GM19238 (cell line): ENCODE results near the gene RNF115.
"Not testable (repeated sequence)": the region's sequence is repeated elsewhere in the genome, so short reads cannot be mapped to it uniquely, and the experiment has no call there.

ENCODE experiments used
- DNase-seq: peaks from one replicate; pipeline ENCODE4 v3.0.0; 2011; ENCODE audit warnings: low spot score; ENCODE audit not compliant: insufficient read length

RNF115 gene

DNA sequence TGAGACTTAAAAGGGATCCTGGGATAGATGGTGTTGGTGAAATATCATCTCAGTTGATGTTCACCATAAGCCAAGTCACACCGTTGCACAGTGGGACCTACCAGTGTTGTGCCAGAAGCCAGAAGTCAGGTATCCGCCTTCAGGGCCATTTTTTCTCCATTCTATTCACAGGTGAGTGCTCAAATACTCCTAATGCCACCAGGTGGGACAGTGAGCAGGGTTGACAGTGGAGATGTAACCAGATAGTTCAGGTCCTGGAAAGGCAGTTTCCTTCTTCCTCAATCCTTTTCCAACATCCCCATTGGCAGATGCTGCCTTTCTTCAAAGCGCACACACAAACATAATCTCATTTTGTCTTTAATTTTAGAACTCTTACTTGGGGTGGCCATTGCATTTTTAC lies 93.0 kb downstream of the RNF115 start:
- DNase-seq: no peak

DNA sequence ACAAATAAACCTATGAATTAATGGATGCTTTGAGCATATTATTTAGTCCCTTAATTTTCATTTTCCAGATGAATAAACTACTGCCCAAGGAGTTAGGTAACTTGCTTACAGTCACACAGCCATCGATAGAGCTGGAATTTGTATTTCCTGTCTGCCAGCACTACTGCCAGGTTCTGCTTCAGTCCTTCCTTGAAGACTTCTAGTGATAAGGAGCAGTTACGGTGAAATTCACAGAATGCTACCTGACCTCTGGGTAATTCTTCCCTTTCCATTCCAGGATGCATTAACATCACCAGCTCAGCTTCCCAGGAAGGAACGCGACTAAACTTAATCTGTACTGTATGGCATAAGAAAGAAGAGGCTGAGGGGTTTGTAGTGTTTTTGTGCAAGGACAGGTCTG lies 93.4 kb downstream of the RNF115 start:
- no peak for DNase-seq

DNA sequence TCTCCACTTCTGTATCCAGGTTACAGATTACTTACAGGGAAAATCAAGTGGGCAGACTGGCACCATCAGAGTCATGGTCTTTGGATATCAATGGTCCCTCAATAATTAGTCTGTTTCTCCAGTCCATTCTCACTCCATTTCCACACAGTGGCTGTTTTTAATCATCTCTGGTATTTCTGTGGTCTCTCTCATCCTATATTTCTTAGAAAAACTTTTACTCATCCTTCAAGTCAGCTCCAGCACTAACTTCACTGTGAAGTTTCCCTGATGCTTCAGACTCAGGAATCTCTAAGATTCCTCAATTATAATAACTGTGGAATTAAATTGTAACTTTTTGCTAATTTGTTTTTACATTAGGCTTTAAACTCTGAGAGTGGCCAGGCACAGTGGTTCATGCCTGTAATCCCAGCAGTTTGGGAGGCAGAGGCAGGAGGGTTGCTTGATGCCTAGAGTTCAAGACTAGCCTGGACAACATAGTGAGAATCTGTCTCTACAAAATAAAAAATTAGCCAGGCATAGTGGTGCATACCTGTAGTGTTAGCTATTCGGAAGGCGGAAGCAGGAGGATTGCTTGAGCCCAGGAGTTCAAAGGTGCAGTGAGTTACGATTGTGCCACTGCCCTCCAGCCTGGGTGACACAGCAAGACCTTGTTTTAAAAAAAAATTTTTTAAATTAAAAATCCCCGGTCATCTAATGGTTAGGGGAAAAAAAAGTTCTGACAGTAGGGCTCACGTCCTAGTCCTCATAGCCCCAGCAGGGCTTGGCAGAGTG lies 94.0 kb downstream of the RNF115 start:
- no peak for DNase-seq

DNA sequence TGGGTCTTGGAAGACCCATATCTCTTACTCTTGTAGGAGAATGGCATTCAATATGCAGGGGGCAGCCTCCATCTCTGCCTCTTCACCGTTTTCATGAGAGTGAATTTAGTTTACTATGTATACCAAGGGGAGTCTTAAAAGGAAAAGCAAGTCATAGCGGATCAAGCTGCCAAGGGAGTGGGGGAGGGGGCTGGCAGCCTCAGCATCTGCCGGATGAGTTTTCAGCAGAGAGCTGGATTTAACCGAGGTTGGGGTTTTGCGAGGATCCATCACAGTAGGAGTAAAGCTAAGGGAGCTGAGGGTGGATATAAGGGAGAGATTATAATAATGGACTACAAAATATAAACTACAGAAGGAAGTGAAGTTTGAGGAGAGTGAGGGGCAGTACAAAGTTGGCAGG lies 94.7 kb downstream of the RNF115 start:
- no peak for DNase-seq

DNA sequence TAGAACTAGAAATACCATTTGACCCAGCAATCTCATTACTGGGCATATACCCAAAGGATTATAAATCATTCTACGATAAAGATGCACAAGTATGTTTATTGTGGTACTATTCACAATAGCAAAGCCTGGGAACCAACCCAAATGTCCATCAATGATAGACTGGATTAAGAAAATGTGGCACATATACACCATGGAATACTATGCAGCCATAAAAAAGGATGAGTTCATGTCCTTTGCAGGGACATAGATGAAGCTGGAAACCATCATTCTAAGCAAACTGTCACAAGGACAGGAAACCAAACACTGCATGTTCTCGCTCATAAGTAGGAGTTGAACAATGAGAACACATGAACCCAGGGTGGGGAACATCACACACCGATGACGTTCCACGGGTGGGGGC lies 97.7 kb downstream of the RNF115 start:
- DNase-seq: not testable (repeated sequence)

DNA sequence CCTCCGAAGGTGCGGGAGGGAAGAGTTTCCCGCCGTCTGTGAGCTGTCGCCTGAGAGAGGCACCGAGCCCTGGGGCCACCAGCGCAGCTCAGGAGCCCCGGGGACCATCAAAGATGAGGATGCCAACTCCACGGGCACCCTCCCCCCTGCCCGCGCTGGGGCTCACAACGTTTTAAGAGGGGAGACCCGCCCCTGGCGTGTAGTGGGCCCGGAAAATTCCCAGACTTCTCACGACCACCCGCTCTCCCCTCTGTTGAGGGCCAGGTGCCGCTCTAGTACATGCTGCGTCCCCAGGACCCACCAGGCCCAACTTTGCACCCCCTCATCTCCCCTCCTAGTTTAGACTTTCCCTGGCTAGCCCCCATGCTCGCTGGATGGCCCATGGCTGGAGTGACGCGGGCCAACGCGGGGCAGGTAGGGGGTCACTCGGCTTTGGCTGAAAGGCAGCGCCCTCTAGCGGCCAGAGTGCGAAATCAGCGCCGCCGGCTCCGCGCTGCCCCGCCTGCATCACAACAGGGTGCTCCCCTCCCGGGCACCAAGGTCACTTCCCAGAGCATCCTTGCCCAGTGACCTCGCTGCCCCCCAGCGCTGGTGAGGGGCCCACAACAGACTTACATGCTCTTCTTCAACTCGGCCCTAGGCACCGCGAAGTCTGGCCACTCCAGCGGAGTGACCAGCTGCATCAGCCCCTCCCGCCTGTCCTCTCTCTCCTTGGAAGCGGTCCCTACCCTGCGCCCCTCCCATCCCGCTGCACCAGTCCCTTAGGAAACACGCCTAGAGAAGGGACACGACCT lies 102.8 kb downstream of the RNF115 start:
- peak; percentile 45 for DNase-seq

DNA sequence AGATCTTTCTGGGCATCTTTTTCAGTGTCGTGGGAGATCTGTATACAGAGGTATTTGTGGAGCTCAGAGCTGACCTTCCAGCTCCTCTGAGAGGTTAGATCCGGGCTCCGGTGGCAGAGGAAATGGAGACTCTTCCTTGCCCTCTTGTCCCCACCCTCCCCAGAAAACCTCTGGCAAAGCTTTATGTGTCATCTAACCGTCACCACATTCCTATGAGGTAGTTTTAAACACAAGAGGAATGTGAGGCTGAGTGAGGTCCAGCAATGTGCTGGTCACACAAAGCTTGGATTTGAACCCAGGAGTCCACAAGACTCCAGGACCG lies 103.4 kb downstream of the RNF115 start:
- DNase-seq: no peak

DNA sequence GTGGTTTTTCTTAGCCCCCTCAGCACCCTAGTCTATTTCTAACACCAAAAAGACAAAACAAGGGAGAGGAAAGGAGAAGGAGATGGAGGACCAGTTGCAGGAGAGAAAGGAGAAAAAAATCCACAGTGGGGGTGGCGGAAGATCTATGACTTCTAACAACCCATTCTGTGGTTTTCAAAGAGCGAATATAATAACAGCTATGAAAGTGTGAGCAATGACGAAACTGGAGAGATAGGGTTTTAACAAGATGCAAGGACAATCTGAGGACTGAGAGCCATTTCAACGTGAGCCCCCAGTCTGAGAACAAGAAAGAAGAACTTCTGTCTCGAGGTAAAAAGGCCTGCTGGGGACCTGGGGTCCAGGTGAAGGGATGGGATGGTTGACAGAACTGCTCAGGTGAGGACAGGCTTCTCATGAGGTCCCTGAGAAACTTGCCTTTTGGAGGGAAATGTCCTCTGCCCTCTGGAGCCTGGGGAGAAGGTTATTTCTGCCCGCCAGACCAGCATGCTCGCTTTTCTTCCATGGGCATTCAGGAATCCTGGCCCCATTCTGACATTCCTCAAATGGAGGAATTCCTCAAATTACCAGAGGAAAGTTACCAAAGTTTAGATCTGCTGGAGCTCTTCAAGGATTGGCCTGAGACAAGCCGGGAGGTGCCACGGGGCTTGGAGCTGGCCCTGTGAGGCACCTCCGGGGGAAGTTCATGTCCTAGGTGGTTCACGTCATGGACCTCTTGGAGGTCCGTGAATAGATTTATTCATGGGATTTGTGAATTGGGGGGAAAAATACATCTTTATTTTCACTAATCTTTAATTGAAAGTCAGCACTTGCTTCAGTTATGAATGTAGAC lies 104.4 kb downstream of the RNF115 start, which contains the start of gene CD160:
Gene CD160, plus strand, starts transcription at position 270 of the 850 bp plus-strand sequence. CDS start 8,829 bp downstream, outside the sequence.
- DNase-seq: no peak

DNA sequence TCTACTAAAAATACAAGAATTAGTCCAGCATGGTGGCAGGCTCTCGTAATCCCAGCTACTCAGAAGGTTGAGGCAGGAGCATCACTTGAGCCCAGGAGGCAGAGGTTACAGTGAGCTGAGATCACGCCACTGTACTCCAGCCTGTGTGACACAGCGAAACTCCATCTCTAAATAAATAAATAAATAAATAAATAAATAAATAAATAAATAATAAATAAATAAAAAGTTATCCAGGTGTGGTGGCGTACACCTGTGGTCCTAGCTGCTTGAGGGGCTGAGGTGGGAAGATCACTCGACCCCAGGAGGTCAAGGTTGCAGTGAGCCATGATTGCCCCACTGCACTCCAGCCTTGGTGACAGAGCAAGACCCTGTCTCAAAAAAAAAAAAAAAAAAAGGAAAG lies 105.4 kb downstream of the RNF115 start:
- not testable (repeated sequence) for DNase-seq

DNA sequence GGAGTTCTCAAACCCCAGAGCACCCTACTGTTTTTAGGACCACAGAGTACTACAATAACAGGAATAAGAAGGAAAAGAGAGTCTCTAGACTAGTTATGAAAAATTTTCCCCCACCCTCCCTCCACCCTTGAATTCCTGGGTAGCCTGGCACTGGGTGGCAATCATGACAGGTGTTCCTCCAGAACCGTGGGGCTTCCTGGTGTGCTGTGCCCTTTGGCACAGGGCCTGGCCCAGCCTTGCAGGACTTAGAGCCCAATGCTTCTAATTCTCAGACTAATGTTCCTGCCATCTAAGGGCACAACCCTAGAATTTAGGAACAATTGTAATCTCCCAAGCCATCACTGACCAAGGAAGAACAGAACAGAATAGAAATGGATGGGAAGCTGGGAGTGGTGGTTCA lies 106.1 kb downstream of the RNF115 start:
- DNase-seq: no peak

DNA sequence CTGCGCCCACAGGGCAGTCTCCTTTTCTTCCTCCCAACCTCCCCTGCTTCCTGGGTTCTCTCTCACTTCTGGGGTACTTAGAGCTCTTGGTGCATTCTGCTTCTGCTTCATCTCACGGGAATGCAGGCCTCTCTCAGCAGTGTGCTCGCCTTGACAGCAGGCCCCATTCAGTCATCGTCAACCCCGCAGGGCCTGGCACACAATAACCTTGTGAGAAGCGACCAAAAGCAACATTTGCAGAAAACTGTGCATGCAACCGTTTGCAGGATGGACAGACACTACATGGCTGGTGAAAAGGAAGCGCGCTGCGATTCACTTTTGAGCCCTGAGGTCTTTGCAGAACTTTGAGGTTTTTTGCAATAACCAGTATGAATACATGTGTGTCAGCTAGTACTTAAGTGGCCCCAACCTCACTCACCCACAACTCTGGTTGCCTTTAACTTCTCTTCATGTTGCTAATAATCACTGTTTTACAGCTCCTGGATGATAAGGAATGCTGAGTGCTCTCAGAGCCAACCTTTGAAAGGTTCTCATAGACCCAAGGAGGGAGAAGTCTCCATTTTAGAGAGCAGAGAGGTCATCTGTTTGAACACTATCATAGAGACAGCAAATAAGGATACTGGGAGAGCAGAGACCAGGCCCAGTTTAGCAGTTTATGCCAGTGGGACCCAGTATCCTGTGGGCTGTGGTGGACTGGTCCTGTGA lies 107.1 kb downstream of the RNF115 start:
- no peak for DNase-seq

DNA sequence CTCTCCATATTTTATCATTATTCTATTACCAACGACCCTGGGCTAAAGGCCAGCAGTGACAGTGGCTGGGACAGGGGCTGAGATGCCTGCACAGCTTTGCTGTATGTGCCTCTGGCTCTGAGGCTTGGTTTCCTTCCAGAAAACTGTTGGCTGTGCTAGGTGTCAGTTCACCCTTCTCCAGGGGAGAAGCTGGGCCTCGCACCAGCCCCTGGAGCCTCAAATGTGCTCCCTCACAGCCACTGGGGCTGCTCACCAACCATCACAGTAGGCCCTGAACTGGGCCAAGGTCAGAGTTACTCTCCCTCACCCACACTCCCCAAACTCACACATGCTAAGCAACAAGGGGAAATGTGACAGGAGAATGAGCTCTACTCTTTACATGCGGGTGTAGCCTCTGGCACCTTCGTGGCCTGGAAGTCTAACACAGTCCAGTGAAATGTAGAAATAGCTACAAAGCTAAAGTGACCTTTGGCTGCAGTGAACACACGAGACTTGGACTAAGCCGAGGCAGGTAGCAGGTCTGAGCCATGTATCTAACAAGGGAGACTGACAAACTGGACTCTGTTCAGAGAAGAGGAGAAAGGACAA lies 109.3 kb downstream of the RNF115 start:
- no peak for DNase-seq

DNA sequence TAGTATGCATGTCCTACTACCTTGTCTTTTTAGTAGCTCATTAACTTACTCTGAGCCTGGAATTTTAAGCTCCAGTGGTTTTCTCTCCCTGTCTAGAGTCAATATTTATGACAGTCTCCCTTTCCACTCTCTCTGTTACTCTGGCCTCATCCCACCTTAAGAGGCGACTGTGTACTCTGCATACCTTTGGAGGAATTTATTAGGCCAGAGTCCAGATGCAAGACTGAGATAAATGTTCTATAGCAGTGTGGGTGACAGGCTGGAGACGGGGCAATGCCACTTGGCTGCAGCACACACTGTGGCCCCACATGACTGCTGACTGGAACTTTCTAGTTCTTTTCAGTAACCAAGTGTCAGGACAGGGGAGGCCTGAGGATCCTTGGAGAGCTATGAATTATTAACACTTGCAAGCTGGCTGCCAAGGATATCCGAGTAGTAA lies 112.7 kb downstream of the RNF115 start:
- DNase-seq: no peak

DNA sequence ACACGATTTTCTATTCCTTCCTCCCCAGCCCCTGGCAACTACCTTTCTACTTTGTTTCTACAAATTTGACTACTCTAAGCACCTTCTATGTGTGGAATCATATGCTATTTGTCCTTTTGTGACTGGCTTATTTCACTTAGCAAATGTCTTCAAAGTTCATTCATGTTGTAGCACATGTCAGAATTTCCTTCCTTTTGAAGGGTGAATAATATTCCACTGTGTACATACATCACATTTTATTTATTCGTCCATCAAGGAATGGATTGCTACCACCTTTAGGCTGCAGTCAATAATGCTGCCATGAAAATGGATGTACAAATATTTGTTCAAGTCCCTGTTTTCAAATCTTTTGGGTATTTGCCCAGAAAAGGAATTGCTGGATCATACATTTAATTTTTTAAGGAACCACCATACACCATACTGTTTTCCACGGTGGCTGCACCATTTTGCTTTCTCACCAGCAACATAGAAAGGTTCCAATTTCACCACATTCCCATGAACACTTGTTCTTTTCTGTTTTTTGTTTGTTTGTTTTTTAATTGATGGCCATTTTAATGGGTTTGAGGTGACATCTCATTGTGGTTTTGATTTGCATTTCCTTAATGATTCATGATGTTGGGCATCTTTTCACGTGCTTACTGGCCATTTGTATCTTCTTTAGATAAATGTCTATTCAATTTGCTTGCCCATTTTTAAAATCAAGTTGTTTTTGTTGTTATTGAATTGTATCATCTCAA lies 113.4 kb downstream of the RNF115 start:
- DNase-seq: no peak

DNA sequence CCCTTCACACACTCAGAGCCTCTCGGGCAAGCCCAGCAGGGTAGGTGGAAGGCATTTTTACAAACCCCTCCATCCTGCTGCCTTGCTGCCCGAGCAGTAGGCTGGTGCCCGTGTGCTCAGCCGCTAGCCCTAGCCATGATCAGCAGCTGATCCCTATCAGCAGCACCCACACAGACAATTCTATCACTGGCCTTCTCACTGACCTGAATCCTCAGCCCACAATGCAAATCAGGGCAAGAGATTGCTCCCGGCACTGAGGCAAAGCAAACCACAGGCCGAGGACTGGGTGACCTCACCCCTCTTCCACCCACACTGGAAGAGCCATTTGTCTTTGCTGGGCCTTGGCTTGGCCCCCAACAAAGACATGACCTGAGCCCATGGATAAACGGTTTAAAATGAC lies 115.8 kb downstream of the RNF115 start:
- DNase-seq: no peak

DNA sequence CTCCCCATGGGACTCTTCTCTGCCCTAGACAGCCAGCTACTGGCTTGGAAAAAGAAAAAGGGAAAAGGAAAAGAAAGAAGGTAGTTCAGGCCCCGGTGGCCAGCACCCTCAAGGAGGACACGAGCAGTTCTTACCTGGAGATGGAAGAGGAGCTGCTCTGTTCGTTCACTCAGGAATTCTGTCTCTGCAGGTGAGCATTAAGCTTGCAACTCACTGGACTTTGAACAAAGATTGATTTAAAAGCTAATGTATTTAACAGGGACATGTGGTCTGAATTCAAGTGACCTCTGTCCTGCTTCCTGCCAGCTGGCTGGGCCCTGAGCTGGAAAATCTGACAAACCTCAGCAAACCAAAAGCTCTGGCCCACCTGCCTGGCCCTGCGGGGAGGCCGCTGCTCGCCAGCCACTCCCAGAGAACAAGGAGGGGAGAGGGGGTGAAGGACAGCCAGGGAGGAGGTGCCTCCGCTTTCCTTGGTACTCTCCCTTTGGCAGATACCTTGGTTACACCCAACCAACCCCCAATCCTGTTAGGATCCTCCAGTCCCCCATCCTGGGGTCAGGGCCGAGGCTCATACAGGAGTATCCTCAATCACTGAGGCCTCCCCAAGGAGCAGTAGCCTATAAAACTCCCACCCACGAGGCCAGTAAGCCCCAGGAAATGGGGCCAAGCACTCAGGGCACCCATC lies 116.6 kb downstream of the RNF115 start, which contains the start of gene PDZK1:
Gene PDZK1, minus strand, starts transcription at position 186 of the 685 bp plus-strand sequence. CDS start 19,347 bp downstream, outside the sequence.
- no peak for DNase-seq

DNA sequence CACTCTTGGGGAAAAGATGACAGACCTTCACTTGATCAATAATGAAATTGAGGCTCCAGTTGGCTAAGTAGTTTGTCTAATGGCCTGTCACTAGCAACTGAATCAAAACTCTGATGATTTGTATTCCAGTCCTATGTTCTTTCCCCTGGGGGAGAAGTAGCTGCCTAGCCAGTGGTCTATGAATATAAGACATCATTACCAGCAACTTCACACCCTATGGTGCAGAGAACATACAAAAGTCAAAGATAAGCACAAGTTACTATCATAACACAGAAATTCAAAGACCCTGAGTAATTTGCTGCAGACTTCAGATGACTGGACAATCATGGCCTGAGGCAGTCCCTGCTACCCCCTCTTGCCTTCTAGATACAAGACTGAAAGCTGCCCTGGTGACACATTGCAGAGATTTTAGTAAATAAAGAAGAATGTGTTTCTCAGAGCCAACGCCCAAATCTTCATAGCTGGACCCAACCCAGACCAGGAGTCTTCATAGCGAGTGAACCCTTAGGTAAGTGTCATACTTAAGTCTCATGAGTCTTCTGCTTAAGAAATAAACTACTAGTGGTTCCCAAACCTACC lies 117.7 kb downstream of the RNF115 start:
- DNase-seq: no peak

DNA sequence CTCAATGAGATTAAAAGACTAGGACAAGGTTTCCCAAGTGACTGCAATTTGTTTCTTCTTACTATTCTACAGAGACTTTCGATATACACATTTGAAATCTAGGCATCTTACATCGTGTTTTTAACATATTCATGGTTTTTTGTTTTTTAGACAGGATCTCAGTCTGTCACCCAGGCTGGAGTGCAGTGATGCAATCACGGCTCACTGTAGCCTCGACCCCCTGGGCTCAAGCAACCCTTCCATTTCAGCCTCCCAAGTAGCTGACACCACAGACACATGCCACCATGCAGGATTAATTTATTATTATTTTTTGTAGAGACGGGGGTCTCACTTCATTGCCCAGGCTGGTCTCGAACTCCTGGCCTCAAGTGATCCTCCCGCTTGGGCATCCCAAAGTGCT lies 118.3 kb downstream of the RNF115 start:
- DNase-seq: no peak

DNA sequence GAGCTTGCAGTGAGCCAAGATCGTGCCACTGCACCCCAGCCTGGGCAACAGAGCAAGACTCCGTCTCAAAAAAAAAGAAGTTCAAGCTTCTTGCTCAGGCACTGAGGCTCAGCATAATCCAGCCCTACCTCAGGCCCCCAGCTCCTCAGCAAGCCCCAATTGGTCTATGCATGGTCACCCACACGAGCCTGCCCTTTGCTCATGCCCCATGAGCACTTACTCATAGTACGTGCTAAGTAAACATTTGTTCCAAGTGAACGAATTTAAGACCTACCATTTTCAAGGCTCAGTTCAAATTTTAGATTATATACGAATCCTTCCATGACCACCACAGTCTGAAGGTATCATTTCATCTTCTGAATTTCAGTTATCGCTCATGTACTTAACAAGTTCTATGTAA lies 121.1 kb downstream of the RNF115 start:
- no peak for DNase-seq
